Stimulated activated CD4-positive, alpha-beta T cell treated with anti-CD3 and anti-CD28 coated beads, Interleukin-1b, Interleukin-23, amount 100 ng/mL, for 4 hours (primary cell): ENCODE measurements around the gene PARD3B.

Source experiments
- DNase-seq, 2 donors: peaks; one replicate each; pipeline ENCODE4 v3.0.0-alpha.2; 2020; ENCODE audit warnings: low read depth in 2 of 2

The PARD3B gene

GRCh38 chr2:205273627-205274026, 728.4 kb downstream of the PARD3B start:
- no peak for DNase-seq

DNA sequence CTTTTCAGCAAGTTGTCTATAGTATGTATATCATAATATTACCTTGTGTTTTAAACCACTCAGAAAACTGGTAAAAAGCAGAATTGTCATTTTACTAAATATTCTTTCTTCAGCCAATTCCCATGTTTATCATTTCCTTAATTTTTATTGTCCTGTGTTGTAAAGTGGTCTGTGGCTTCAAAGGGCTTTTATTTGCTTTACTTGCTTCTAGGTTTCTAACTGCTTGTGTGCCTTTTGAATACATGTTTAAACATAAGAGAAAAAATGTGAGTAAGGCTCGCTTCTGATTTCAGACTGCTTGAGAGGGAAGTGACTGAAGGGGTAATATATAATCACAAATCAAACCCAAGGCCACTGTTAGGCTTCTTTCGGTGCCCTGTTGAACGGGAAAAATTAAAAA, 729.5 kb downstream of the PARD3B start:
- no peak for DNase-seq

DNA sequence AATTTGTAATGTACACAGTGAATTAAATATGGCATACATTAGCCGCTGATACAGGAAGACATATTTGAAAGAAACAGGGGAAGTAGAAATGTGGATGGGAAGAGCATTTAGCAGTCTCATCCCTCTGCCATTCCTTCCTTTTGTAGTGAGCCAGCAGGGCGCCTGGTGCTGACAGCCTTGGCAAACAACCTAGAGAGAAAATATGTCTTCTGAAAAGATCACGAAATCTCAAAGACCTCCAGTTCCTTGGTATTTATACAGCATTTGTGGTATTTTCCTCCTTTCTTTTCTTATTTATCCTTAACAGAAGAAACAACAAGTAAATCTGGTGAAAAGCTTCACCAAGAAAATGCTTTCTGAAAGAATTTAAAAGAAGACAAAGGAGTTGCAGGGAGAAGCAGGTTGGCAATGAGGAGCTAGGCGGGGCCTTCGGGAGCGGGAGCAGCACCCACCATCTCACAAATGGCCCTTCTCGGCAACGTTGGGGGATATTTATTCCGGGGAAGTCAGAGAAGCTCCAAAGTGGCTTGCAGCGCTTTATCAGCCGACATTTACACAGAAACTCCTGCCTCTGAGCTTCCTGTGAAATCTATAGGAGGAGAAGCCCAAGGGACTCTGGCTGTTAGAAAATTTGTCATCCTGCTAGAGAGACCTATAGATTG, 731.0 kb downstream of the PARD3B start:
- DNase-seq = no peak

- no peak for DNase-seq
Observed at GRCh38 chr2:205280596-205281236, 735.4 kb downstream of the PARD3B start.

DNA sequence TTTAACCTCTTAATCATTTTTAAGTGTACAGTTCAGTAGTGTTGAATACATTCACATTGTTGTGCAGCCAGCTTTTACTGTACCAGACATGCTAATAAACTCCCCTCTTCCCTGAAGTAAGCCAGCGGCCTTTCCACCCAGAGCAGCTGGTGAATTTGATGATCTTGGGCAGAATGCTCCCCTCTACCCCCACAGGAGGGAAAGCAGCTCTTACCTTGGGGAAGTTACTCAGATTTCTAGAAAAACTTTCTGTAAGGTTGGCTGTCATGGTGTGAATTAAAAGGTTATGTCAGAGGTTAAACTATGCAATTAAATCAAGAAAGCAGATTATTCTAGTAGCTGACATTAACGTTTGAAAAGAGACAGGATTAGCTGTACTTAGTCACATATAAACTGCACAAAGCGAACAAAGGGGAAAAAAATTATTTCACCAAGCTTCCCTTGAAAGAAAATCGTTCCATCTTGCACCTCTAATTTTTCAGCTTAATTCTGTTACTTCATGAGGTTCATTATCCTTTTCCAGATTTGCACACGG, 738.5 kb downstream of the PARD3B start:
- no peak for DNase-seq

- DNase-seq = no peak
Observed at GRCh38 chr2:205284334-205284733, 739.1 kb downstream of the PARD3B start.

GRCh38 chr2:205287316-205287715, 742.0 kb downstream of the PARD3B start:
- no peak for DNase-seq

- DNase-seq = no peak
Observed at GRCh38 chr2:205288686-205289085, 743.4 kb downstream of the PARD3B start.

- DNase-seq = no peak
Observed at GRCh38 chr2:205290299-205290698, 745.0 kb downstream of the PARD3B start.

DNA sequence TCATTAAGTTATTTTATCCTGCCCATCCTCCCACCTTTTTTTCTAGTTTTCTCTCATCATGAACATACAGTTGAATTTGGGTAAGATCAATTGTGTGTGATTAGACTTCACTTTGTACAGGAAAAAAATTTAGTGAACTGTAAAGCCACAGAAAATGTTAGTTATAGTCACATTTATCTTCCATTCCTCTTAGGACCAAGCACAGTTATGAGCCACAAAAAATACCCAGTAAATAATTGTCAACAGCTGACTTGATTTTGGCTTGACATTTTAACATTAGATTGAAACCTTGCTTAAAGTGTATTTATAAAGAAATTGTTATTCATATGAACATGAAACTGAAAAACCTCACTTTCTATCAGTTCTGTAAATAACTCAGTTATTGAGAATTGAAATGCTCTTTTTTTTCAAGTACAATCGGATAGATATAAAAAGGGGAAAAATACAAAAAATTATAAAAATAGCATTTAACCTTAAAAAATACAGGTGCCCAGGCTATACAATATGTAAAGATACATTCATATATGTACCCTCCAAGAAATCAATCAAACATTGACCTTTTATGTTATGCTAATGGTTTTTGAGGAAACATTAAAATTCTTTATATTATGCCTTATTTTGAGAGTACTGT, 747.5 kb downstream of the PARD3B start:
- DNase-seq = no peak

DNA sequence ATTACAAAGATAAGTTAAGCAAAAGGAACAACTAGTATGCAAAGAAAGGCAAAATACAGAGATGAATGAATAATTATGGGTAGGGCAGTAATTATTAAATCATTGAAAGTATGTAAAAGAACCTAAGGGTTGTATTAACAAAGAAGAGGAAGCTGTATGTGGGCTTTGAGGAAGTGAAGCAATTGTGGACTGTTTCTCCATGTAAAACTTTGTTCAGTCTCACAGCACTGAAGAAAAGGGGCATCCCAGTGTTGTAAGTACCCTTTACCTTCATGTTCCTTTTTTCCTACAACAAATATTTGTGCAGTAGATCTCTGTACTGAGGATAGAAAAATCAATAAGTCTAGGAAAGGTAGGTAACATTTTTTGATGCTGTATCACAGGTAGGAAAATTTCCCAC, 748.3 kb downstream of the PARD3B start:
- DNase-seq = no peak

DNA sequence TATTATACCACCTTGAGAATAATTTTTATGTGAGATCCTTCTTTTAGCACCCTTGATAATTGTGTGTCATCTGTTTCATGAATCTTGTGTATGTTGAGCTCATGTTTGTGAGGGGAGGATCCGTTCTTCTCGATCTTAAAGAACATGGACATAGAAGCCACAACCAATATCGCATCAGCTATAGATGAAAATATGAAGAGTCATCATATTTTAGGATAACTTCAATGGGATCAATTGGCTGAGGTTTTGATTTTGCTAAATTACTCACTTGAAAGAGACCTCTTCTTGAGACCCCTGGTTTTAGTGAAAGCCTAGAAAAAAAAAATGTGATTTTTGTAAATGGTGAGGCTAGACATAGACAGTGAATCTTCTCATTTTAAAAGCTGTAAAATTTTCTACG, 751.7 kb downstream of the PARD3B start:
- no peak for DNase-seq

DNA sequence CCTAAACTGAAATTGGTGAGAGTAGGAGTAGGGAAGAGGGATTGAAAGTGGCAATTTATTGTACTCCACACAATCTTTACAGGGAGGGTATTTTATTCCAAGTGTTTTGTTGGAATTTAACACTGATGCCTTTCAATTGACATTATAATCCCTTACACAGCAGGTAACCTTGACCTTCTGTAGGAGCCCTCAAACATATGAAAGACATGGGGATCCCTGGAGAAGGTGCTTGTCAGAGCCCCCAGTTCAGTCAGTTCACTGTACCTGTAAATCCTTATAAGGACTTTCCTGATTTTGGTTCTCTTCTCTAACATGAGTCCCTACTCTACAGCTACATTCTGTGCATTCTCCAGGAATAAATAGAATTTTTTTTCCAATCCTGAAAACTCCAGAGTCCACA, 752.1 kb downstream of the PARD3B start:
- no peak for DNase-seq

DNA sequence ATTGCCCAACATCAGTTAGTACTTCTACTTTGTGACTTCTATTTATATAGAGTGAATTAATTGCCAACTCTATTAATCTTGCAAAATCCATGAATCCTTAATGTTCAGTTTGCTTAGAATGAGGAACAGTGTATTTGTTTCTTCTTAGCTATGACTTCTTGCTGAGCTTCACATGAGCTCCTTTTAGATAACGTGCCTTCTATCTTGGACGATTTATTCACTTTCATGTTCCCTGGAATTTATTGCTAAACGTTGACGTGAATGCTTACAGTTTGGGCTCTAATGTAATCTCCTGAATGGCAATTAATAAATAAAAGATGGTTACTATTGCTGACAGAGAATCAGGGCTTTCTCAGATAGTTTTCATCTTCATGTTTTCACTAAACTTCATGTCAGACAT, 752.6 kb downstream of the PARD3B start:
- DNase-seq = no peak

- no peak for DNase-seq
Observed at GRCh38 chr2:205311201-205311600, 765.9 kb downstream of the PARD3B start.

- DNase-seq = no peak
Observed at GRCh38 chr2:205321231-205321630, 776.0 kb downstream of the PARD3B start.

GRCh38 chr2:205323929-205324328, 778.7 kb downstream of the PARD3B start:
- DNase-seq = no peak

DNA sequence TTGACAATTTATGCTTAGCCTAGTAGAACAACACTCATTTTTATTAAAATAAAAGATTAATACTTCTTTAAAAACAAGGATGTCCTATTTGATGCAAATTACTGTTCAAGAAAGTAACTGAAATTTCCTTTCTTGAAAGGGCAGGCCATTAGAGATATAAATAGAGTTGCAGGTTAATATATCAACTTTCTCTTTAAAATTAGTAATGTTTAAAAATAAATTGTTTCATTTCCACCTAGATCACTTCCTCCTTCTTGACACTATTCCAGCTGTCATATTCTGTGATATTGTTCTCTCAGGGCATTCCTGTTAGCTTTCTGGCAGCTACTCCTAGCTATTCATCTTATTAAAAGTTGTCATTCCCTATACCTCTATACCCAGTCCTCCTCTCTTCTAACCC, 779.1 kb downstream of the PARD3B start:
- DNase-seq = no peak

GRCh38 chr2:205333351-205333750, 788.1 kb downstream of the PARD3B start:
- no peak for DNase-seq

- no peak for DNase-seq
Observed at GRCh38 chr2:205337274-205337673, 792.0 kb downstream of the PARD3B start.

DNA sequence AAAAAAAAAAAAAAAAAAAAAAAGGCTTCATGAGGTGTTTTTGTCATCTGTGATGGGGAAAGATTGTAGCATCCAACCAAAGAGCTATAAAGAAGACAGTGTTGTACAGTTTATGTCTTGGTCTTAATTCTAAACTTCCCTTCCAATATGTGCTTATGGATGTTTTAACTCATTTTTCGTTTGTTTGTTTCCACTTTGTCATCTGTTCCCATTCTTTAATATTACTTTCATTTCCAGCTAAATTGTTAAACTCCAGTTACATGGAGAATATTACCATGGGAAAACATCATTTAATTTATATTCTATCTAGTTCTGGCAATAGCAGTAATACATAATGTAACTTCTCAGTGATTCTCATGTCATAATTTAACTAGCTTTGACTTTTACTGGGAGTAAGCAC, 792.9 kb downstream of the PARD3B start:
- DNase-seq = no peak

DNA sequence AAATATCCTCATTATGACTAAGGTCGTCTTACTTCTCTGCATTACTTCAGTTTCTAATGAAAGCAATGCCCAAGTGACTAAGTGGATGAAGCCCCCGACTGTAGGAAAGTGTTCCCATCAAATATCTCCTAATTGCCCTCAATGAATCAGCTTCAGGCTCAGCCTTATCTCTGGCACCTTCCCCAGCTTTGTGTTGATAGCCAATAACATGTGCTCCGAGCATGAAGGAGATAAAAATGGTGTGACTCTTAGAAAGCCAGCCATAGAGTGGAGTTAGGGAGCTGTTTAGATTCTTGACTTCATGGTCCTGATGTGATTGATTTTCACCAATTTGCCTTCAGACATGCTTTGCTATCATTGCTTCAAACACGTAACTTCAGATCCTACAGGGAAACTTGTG, 797.8 kb downstream of the PARD3B start:
- DNase-seq = no peak

DNA sequence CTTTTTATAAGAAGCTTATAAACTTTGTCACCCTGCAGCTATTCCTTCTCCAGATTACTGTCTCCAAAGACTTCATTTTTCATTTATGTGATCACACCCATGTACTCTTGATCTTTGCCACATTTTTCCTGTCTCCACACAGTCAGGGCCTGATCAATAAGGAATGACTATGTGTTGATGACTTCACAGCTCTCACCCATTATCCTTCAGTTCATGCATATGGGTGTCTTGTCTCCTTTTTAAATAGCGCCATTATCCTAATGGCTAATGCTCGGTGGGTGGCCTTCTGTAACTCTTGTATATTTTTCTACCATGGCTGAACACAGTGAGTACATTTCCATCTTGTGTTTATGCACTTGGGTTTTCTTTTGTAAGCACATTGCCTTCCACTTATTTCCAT, 801.4 kb downstream of the PARD3B start:
- DNase-seq = no peak
